ENCODE data around the gene DMRTC2. TPM values are rescaled to one million over a fixed set of nuclear protein-coding genes. Genes with fewer than 3 reads are reported as not detected.

The DMRTC2 gene
- polyA plus RNA-seq, 1 of the 3 experiments (the other 2 are of a cell fraction), result not detected

- TF ChIP-seq, protein P1, sequence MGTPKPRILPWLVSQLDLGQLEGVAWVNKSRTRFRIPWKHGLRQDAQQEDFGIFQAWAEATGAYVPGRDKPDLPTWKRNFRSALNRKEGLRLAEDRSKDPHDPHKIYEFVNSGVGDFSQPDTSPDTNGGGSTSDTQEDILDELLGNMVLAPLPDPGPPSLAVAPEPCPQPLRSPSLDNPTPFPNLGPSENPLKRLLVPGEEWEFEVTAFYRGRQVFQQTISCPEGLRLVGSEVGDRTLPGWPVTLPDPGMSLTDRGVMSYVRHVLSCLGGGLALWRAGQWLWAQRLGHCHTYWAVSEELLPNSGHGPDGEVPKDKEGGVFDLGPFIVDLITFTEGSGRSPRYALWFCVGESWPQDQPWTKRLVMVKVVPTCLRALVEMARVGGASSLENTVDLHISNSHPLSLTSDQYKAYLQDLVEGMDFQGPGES (IDR thresholded peaks at IDR 0.05; ENCODE audit: low read depth, low read length), result no peak
- TF ChIP-seq POLR2AphosphoS5 (IDR thresholded peaks at IDR 0.05; ENCODE audit: low read depth, low read length), result no peak
These were observed 47.9 kb upstream of the DMRTC2 start (continued) for GRCh38 chr19:41796901-41797300.

DNA sequence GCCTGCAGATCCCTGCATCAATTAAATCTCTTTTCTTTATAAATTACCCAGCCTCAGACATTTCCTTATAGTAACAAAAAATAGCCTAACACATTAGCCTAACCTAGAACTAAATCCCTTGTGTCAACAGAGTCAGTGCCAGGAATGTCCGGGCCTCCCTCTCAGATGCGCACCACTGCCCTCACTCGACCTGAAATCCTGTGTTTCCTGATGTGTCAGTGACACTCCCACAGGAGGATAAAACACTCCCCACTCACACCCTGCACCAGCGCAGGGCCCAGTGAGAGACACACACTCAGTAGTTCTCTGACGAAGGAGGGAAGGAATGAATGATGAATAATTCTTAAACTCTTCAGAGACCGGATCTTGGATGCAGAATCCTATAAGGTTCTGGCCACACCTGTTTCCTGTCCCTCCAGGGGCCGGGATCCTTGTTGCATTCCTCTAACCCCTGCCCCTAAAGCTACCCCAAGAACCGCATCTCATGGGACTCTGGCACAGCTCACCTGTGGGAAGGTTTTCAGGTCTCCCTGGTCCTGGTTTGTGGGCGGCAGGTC lies 45.3 kb upstream of the DMRTC2 start:
- H3K9me3 ChIP-seq, result no peaks in the 10 kb centered on the region
- DNase-seq, result no peak
- peaks cover 27% of the 10 kb centered on the region; the same call in 1 of the 2 replicates for H3K27me3 ChIP-seq (ENCODE audit: insufficient read depth)
- H3K9ac ChIP-seq, result no peak overlapping the region
- H4K20me1 ChIP-seq (ENCODE audit: insufficient read depth), result no peaks in the 10 kb centered on the region
- H3K4me2 ChIP-seq, result no peak overlapping the region
- no peak overlapping the region for H3K27ac ChIP-seq (ENCODE audit: low read depth in 2 of 2, low read length in 1 of 2)
- H2AFZ ChIP-seq (ENCODE audit: low read depth), result no peak overlapping the region
- ChIA-PET CTCF (interaction anchor here (1.3 kb wide), 1 partner anchor 36 kb away, joined by 3 read pairs; no protein-coding TSS in a partner anchor), POLR2A (no interaction called here)
- H3K9me2 ChIP-seq, result no peaks in the 10 kb centered on the region
- H3K4me3 ChIP-seq (ENCODE audit: low read depth in 2 of 2, low read length in 1 of 2), result no peak overlapping the region
- H3F3A ChIP-seq (replicated peaks; ENCODE audit: insufficient read depth), result no peaks in the 10 kb centered on the region
- H3K4me1 ChIP-seq (ENCODE audit: control insufficient read depth in 1 of 2, insufficient read depth in 2 of 2, low read depth in 1 of 2, low read length in 1 of 2), result no peaks in the 10 kb centered on the region
- H3K36me3 ChIP-seq (replicated peaks in 1 of 2; ENCODE audit: control insufficient read depth in 1 of 2, insufficient read depth in 2 of 2, low read length in 1 of 2), result no peaks in the 10 kb centered on the region
- no peaks in the 10 kb centered on the region for H3K79me2 ChIP-seq (ENCODE audit: insufficient read depth)
- WGBS (ENCODE audit: low lambda C conversion rate), result 11% methylated on average over 9 of the region's 9 CpGs
- no peak for TF ChIP-seq MEF2A (IDR thresholded peaks at IDR 0.05; ENCODE audit: borderline replicate concordance, low read depth)
- TF ChIP-seq YY1 (IDR thresholded peaks at IDR 0.05; ENCODE audit: low read depth), result no peak
- no peak for TF ChIP-seq TCF12 (IDR thresholded peaks at IDR 0.05)
- no peak for TF ChIP-seq RXRA (IDR thresholded peaks at IDR 0.05; ENCODE audit: borderline replicate concordance, low read depth)
- no peak for TF ChIP-seq SMC3 (IDR thresholded peaks at IDR 0.05; ENCODE audit: low read depth, low read length)
- no peak for TF ChIP-seq GABPA (IDR thresholded peaks at IDR 0.05; ENCODE audit: low read depth)
- no peak for TF ChIP-seq SIN3A (IDR thresholded peaks at IDR 0.05; ENCODE audit: borderline replicate concordance, low read depth, low read length)
- no peak for TF ChIP-seq NRF1 (IDR thresholded peaks at IDR 0.05; ENCODE audit: low read depth, low read length)
- no peak for TF ChIP-seq FOXJ3 (CRISPR knock-in tag; IDR thresholded peaks at IDR 0.05)

DNA sequence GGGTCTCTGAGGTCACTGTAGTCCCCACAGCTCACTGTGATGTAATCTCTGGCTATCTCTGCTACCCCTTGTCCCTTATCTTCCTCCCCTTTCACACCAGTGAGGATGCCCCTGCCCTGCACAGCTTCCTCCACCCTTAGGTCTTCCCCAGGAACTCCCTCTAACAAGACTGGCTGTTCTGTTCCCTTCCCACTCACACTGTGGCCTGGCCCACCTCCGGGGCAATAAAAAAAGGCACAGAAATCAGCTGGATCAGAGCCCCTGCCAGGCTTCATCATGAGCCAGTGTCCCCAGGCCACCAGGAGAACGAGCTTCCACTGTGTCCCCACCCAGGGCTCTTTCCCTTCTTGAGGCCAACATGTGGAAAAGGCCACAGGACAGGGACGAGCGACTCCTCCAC lies 43.8 kb upstream of the DMRTC2 start:
- H3K36me3 ChIP-seq (replicated peaks in 1 of 2; ENCODE audit: control insufficient read depth in 1 of 2, insufficient read depth in 2 of 2, low read length in 1 of 2), result no peaks in the 10 kb centered on the region
- H2AFZ ChIP-seq (ENCODE audit: low read depth), result no peak overlapping the region
- no peaks in the 10 kb centered on the region for H3K4me1 ChIP-seq (ENCODE audit: control insufficient read depth in 1 of 2, insufficient read depth in 2 of 2, low read depth in 1 of 2, low read length in 1 of 2)
- 8% methylated on average over 4 of the region's 4 CpGs for WGBS (ENCODE audit: low lambda C conversion rate)
- H3K9me3 ChIP-seq, result no peaks in the 10 kb centered on the region
- ChIA-PET POLR2A (no interaction called here), CTCF (interaction anchor here (1.4 to 1.6 kb wide), 3 partner anchors 8 to 34 kb away, joined by 4 to 11 read pairs (median 5); no protein-coding TSS in a partner anchor)
- no peaks in the 10 kb centered on the region for H3F3A ChIP-seq (replicated peaks; ENCODE audit: insufficient read depth)
- no peak overlapping the region for H3K9ac ChIP-seq
- no peak for DNase-seq
- no peak overlapping the region for H3K4me3 ChIP-seq (ENCODE audit: low read depth in 2 of 2, low read length in 1 of 2)
- no peak overlapping the region for H3K4me2 ChIP-seq
- no peaks in the 10 kb centered on the region for H3K79me2 ChIP-seq (ENCODE audit: insufficient read depth)
- H3K27ac ChIP-seq (ENCODE audit: low read depth in 2 of 2, low read length in 1 of 2), result no peak overlapping the region
- H3K9me2 ChIP-seq, result no peaks in the 10 kb centered on the region
- H4K20me1 ChIP-seq (ENCODE audit: insufficient read depth), result no peaks in the 10 kb centered on the region
- peaks cover 38% of the 10 kb centered on the region; the same call in 1 of the 2 replicates for H3K27me3 ChIP-seq (ENCODE audit: insufficient read depth)
- TF ChIP-seq, protein P2, sequence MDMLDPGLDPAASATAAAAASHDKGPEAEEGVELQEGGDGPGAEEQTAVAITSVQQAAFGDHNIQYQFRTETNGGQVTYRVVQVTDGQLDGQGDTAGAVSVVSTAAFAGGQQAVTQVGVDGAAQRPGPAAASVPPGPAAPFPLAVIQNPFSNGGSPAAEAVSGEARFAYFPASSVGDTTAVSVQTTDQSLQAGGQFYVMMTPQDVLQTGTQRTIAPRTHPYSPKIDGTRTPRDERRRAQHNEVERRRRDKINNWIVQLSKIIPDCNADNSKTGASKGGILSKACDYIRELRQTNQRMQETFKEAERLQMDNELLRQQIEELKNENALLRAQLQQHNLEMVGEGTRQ (IDR thresholded peaks at IDR 0.05; ENCODE audit: borderline replicate concordance, low read depth, low read length), result no peak
- TF ChIP-seq MXI1 (IDR thresholded peaks at IDR 0.05; ENCODE audit: low read depth, low read length) (no peak), RAD21 (IDR thresholded peaks at IDR 0.05; ENCODE audit: low read length) (no peak), POLR2AphosphoS5 (IDR thresholded peaks at IDR 0.05; ENCODE audit: low read depth, low read length) (no peak), SIN3A (IDR thresholded peaks at IDR 0.05; ENCODE audit: borderline replicate concordance, low read depth, low read length) (no peak), JUND (IDR thresholded peaks at IDR 0.05) (no peak), YY1 (IDR thresholded peaks at IDR 0.05; ENCODE audit: low read depth) (no peak), ZBTB33 (IDR thresholded peaks at IDR 0.05; ENCODE audit: borderline replicate concordance, low read depth) (no peak)
- TF ChIP-seq, protein P3, sequence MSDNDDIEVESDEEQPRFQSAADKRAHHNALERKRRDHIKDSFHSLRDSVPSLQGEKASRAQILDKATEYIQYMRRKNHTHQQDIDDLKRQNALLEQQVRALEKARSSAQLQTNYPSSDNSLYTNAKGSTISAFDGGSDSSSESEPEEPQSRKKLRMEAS (IDR thresholded peaks at IDR 0.05; ENCODE audit: low read depth), result no peak
- TF ChIP-seq, protein P1 (IDR thresholded peaks at IDR 0.05; ENCODE audit: low read depth, low read length), result no peak

Data from SK-N-SH (cell line).